HEK293 (cell line): Measurements from ENCODE around the gene TOX4.

Experiments used
- CTCF ChIP-seq: fragments of 450-650 bp; formaldehyde crosslinking; IDR thresholded peaks from 2 replicates; pipeline ENCODE4 v1.5.1; 2016; ENCODE audit warnings: missing biosample characterization, missing genetic modification characterization
- KLF16 ChIP-seq: fragments of 450-650 bp; formaldehyde crosslinking; IDR thresholded peaks from 2 replicates; pipeline ENCODE4 v1.5.1; 2017; ENCODE audit warnings: missing biosample characterization, missing genetic modification characterization
- KLF8 ChIP-seq: fragments of 450-650 bp; formaldehyde crosslinking; IDR thresholded peaks from 2 replicates; pipeline ENCODE4 v1.5.1; 2016; ENCODE audit warnings: missing biosample characterization, missing genetic modification characterization
- MYNN ChIP-seq: fragments of 450-650 bp; formaldehyde crosslinking; IDR thresholded peaks from 2 replicates; pipeline ENCODE4 v1.5.1; 2016; ENCODE audit warnings: missing biosample characterization, missing genetic modification characterization, borderline replicate concordance
- PBX3 ChIP-seq: sonication (generic); formaldehyde crosslinking; IDR thresholded peaks from 2 replicates; pipeline ENCODE4 v1.8.1; 2022; ENCODE audit warnings: mild to moderate bottlenecking, moderate library complexity, missing genetic modification reagents
- ZBTB20 ChIP-seq: fragments of 450-650 bp; formaldehyde crosslinking; IDR thresholded peaks from 2 replicates; pipeline ENCODE4 v1.5.1; 2016; ENCODE audit warnings: missing biosample characterization, missing genetic modification characterization
- ZEB2 ChIP-seq: fragments of 450-650 bp; formaldehyde crosslinking; IDR thresholded peaks from 2 replicates; pipeline ENCODE4 v1.5.1; 2016; ENCODE audit warnings: missing biosample characterization, missing genetic modification characterization
- ZNF274 ChIP-seq, 2 experiments: fragments of 200-500 bp in 1 of 2; fragments of 450-650 bp in 1 of 2; sonication (Bioruptor generic) in 1 of 2; formaldehyde crosslinking in 1 of 2; IDR thresholded peaks; 2 replicates each; pipeline versions ENCODE4 v1.5.1 to v1.6.1; 2014 to 2016; ENCODE audit warnings: borderline replicate concordance in 1 of 2, inconsistent platforms in 1 of 2, low read length in 1 of 2, missing biosample characterization in 1 of 2, missing genetic modification characterization in 1 of 2
- ZNF354C ChIP-seq: fragments of 450-650 bp; formaldehyde crosslinking; IDR thresholded peaks from 2 replicates; pipeline ENCODE4 v1.5.1; 2016; ENCODE audit warnings: missing biosample characterization, missing genetic modification characterization, low read depth, borderline replicate concordance
- ZNF473 ChIP-seq: fragments of 450-650 bp; formaldehyde crosslinking; IDR thresholded peaks from 2 replicates; pipeline ENCODE4 v1.5.1; 2017; ENCODE audit warnings: missing biosample characterization, missing genetic modification characterization
- ZNF777 ChIP-seq: fragments of 450-650 bp; formaldehyde crosslinking; IDR thresholded peaks from 2 replicates; pipeline ENCODE4 v1.5.1; 2017; ENCODE audit warnings: missing biosample characterization, missing genetic modification characterization, borderline replicate concordance
- TF ChIP-seq, protein P1 (sequence below): fragments of 450-650 bp; formaldehyde crosslinking; IDR thresholded peaks from 2 replicates; pipeline ENCODE4 v1.5.1; 2017; ENCODE audit warnings: missing biosample characterization, missing genetic modification characterization

DNA sequence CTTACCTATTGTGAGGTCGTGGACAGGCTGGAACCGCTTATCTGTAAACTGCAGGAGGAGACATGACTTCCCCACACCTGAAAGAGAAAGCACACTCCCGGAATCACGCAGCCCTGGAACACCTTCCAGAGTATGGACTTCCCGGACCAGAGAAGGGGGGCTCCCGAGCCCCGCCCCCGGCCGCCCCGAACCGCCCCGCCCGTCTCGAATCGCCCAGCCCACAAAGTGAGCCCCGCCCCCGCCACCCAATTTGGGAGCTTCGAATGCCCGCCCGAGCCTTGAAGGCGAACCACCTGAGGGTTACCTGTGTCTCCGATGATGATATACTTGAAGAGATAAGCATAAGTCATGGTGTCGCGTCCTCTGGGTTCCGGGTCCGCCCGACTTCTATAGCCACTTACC is 471 bp upstream of the TOX4 start:
- no peak for TF ChIP-seq ZNF274 (IDR thresholded peaks at IDR 0.05; ENCODE audit: low read length)
- TF ChIP-seq ZNF274 (tag by site-specific recombination; IDR thresholded peaks at IDR 0.05; ENCODE audit: borderline replicate concordance): no peak
- no peak for TF ChIP-seq CTCF (tag by site-specific recombination)
- no peak for TF ChIP-seq ZNF777
- TF ChIP-seq KLF8 (tag by site-specific recombination): no peak
- no peak for TF ChIP-seq PBX3 (CRISPR knock-in tag)
- TF ChIP-seq, protein P1, sequence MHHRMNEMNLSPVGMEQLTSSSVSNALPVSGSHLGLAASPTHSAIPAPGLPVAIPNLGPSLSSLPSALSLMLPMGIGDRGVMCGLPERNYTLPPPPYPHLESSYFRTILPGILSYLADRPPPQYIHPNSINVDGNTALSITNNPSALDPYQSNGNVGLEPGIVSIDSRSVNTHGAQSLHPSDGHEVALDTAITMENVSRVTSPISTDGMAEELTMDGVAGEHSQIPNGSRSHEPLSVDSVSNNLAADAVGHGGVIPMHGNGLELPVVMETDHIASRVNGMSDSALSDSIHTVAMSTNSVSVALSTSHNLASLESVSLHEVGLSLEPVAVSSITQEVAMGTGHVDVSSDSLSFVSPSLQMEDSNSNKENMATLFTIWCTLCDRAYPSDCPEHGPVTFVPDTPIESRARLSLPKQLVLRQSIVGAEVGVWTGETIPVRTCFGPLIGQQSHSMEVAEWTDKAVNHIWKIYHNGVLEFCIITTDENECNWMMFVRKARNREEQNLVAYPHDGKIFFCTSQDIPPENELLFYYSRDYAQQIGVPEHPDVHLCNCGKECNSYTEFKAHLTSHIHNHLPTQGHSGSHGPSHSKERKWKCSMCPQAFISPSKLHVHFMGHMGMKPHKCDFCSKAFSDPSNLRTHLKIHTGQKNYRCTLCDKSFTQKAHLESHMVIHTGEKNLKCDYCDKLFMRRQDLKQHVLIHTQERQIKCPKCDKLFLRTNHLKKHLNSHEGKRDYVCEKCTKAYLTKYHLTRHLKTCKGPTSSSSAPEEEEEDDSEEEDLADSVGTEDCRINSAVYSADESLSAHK: no peak
- TF ChIP-seq ZNF354C (tag by site-specific recombination): no peak
- no peak for TF ChIP-seq ZEB2
- no peak for TF ChIP-seq KLF16 (tag by site-specific recombination)
- TF ChIP-seq ZBTB20: no peak
- TF ChIP-seq MYNN: no peak
- no peak for TF ChIP-seq ZNF473 (tag by site-specific recombination)
